ENCODE data around the gene PLEKHG2.

DNA sequence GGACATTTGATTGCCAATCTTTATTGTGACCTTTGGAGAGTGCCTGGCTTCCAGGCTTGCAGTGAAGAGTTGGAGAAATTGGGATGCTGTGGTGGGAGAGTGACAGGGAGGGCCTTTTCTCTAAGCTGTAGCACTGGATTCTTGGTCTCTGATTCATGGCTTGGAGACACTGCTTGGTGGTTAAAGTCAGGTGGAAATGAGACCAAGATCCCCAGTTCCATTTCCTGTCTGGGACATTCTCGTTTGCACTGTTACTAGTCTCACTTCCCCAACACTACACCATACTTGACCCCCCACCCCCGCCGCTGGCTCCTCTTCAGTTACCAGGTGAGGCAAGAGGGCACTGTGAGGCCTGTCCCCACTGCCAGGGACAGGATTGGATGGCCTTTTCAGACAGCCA, 35.8 kb downstream of the PLEKHG2 start:
- TF ChIP-seq CEBPB (tag; IDR thresholded peaks at IDR 0.05), result no peak
- no peak for TF ChIP-seq CCAR2 (IDR thresholded peaks at IDR 0.05; ENCODE audit: low read depth, low read length)
- no peak for TF ChIP-seq ZBTB8A (IDR thresholded peaks at IDR 0.05; ENCODE audit: partially characterized antibody)
